CMK (cell line): Measurements from ENCODE around the gene ITPRIPL2.
A peak's percentile ranks its signal among the peaks of the same experiment; 100 is the strongest.

Experiments used
- DNase-seq: peaks from one replicate; pipeline ENCODE4 v3.0.0-alpha.2; 2010; ENCODE audit warnings: low read depth

ITPRIPL2 gene

GRCh38 chr16:19142939-19143598, 29.3 kb downstream of the ITPRIPL2 start:
- DNase-seq: no peak

GRCh38 chr16:19143599-19143956, 29.8 kb downstream of the ITPRIPL2 start:
- DNase-seq: no peak

GRCh38 chr16:19145010-19145409, 31.2 kb downstream of the ITPRIPL2 start:
- DNase-seq: no peak

- no peak for DNase-seq
These were observed 33.4 kb downstream of the ITPRIPL2 start for GRCh38 chr16:19147126-19147525.

- DNase-seq: no peak
These were observed 33.9 kb downstream of the ITPRIPL2 start for GRCh38 chr16:19147627-19148026.

- no peak for DNase-seq
These were observed 34.4 kb downstream of the ITPRIPL2 start for GRCh38 chr16:19148189-19148588.

- no peak for DNase-seq
These were observed 37.5 kb downstream of the ITPRIPL2 start for GRCh38 chr16:19151310-19151709.

GRCh38 chr16:19152042-19152441, 38.3 kb downstream of the ITPRIPL2 start:
- no peak for DNase-seq

- peak; percentile 9 for DNase-seq
These were observed 40.1 kb downstream of the ITPRIPL2 start for GRCh38 chr16:19153876-19154275.

GRCh38 chr16:19162085-19162484, 48.3 kb downstream of the ITPRIPL2 start:
- no peak for DNase-seq

GRCh38 chr16:19163215-19163614, 49.5 kb downstream of the ITPRIPL2 start:
- no peak for DNase-seq

GRCh38 chr16:19164285-19164684, 50.5 kb downstream of the ITPRIPL2 start:
- no peak for DNase-seq

- DNase-seq: no peak
These were observed 51.3 kb downstream of the ITPRIPL2 start for GRCh38 chr16:19165101-19165500.

GRCh38 chr16:19166500-19166899, 52.7 kb downstream of the ITPRIPL2 start:
- DNase-seq: no peak

- DNase-seq: no peak
These were observed 54.1 kb downstream of the ITPRIPL2 start, which contains the start of gene SYT17 for GRCh38 chr16:19167710-19168370. Gene SYT17 (plus strand): TSS chr16:19168240. CDS start chr16:19168647, 407 bp downstream.

- DNase-seq: no peak
These were observed 54.8 kb downstream of the ITPRIPL2 start for GRCh38 chr16:19168371-19169081.

- no peak for DNase-seq
These were observed 55.4 kb downstream of the ITPRIPL2 start for GRCh38 chr16:19169082-19169639.

- no peak for DNase-seq
These were observed 56.4 kb downstream of the ITPRIPL2 start for GRCh38 chr16:19170043-19170655.
